DMS153 treated with DMSO at 0.1 percent for 48 hours (cell line): ENCODE results near the gene FSHB.
"Not testable (repeated sequence)": the region's sequence is repeated elsewhere in the genome, so short reads cannot be mapped to it uniquely, and the experiment has no call there.

Experiments used
- DNase-seq: peaks from one replicate; lab custom pipeline; 2025; ENCODE audit not compliant: unreplicated experiment; lab: John Stamatoyannopoulos, UW

Gene FSHB

GRCh38 chr11:30261821-30262220 is 31.0 kb downstream of the FSHB start:
- DNase-seq, result no peak

DNA sequence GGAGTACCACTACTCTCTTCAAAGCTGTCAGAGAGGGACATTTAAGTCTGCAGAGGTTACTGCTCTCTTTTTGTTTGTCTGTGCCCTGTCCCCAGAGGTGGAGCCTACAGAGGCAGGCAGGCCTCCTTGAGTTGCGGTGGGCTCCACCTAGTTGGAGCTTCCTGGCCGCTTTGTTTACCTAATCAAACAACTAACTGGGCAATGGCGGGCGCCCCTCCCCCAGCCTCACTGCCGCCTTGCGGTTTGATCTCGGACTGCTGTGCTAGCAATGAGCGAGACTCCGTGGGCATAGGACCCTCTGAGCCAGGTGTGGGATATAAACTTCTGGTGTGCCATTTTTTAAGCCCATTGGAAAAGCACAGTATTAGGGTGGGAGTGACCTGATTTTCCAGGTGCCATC is 37.8 kb downstream of the FSHB start:
- not testable (repeated sequence) for DNase-seq

DNA sequence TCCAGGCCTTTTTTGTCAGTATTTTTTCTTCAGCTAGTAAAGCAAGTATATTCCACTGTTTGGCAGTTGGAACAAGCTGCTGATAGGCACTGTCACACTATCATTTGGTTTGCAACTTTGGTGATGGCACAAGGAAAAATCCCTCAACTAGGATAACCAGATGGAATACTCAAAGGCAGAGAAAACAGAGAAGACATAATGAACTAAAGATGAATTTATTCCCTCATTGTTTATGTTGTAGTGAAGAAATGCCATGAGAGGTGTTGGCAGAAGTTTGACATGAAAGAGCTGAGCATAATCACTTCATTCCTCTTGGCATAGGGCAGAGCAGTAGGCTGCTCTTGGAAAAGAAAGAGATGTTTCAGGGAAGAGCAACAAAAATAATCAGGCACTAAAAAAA is 39.9 kb downstream of the FSHB start:
- DNase-seq, result no peak

DNA sequence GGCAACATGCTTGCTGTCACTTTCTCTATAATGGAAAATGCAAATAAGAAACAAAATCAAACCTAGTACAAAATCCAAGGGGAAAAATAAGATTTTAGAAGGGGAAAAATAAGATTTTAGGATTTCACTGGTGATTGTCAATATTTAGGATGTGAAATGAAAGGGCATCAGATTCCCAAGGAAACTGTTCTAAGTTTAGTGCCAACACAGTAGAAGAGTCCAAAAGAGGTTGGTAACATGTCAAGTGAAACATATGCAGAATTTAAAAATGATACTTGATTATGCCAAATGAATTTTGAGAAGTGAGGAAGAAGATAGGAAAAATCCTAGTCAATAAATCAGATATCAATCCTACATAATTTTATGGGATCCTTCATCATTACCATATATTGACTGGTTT is 46.4 kb downstream of the FSHB start:
- DNase-seq, result no peak

DNA sequence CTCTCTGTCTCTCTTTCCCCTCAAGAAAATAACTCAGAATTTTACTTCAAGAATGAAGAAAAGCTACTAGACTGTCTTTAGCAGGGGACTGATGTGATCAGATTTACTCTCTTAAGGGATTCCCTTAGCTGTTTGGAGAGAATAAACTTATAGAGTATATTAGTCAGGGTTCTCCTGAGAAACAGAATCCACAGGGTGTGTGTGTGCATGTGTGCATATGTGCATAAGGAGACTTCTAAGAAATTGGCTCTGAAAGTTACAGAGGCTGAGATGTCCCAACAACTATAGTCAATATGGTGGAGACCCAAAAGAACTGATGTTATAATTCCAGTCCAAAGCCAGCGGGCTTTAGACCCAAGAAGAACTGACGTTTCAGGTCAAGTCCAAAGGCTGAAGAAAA is 49.0 kb downstream of the FSHB start:
- DNase-seq, result no peak

DNA sequence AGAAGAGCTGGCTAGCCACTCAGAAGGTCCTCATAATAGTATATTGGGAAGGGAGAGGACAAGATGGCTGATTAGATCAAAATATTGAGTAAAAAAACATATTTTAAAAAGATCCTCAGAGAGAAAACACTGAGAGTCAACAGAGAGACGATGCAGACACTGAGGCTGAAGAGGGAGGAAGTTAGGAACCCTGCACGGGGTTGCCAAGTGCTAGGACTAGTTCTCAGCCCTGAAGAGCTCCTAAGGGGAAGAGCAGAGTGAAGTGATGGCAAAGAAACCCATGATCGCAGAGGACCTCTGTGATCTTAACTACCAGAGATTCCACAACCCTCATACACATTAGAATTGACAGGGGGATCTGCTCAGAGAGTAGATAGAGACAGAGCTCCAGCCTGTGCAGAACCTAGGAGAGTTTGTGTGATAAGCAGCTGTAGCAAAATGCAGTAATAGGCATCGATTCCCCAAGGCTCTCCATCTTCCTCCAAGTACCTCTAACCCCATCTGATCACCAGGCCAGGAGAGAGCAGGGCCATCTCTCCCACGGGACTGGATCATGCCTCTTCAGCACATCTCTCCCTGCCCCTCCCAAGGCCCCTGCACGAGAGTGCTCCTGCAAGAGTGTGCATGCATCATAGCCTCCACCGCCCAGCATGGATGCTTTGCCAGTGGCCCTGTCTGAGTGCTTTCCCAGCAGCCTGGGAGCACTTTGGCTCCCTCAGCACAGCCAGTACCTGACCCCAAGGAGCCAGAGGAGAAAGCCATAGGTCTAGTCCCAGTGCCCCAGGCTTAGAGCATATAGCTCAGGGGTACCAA is 50.9 kb downstream of the FSHB start:
- DNase-seq, result no peak

- DNase-seq, result no peak
Measured at GRCh38 chr11:30282289-30282631, 51.4 kb downstream of the FSHB start.
